ENCODE data around the gene TNPO3.

The TNPO3 gene

GRCh38 chr7:129054438-129055293 lies at the start of gene TNPO3:
TNPO3 (minus strand) TSS chr7:129055111; CDS start chr7:129054770, 341 bp downstream.
- DNase-seq (ENCODE audit: low read depth) = peak; percentile 85

- no peak for DNase-seq (ENCODE audit: low read depth)
Observed at GRCh38 chr7:129103561-129104324, 48.8 kb upstream of the TNPO3 start.

- DNase-seq (ENCODE audit: low read depth) = no peak
Observed at GRCh38 chr7:129101746-129102145, 46.8 kb upstream of the TNPO3 start.

GRCh38 chr7:129100827-129101166 lies 45.9 kb upstream of the TNPO3 start:
- DNase-seq (ENCODE audit: low read depth) = no peak

GRCh38 chr7:129098409-129099084 lies 43.6 kb upstream of the TNPO3 start:
- DNase-seq (ENCODE audit: low read depth) = no peak

GRCh38 chr7:129095258-129095657 lies 40.3 kb upstream of the TNPO3 start:
- peak; percentile 1 for DNase-seq (ENCODE audit: low read depth)

GRCh38 chr7:129094501-129094900 lies 39.6 kb upstream of the TNPO3 start:
- DNase-seq (ENCODE audit: low read depth) = no peak

GRCh38 chr7:129093867-129094456 lies 39.1 kb upstream of the TNPO3 start:
- DNase-seq (ENCODE audit: low read depth) = no peak

- DNase-seq (ENCODE audit: low read depth) = peak; percentile 73
Observed at GRCh38 chr7:129091484-129092002, 36.6 kb upstream of the TNPO3 start.

- DNase-seq (ENCODE audit: low read depth) = no peak
Observed at GRCh38 chr7:129090300-129090907, 35.5 kb upstream of the TNPO3 start.

GRCh38 chr7:129089521-129090212 lies 34.8 kb upstream of the TNPO3 start:
- DNase-seq (ENCODE audit: low read depth) = no peak

GRCh38 chr7:129084801-129085551 lies 30.1 kb upstream of the TNPO3 start:
- no peak for DNase-seq (ENCODE audit: low read depth)

GRCh38 chr7:129083525-129083924 lies 28.6 kb upstream of the TNPO3 start:
- DNase-seq (ENCODE audit: low read depth) = no peak

GRCh38 chr7:129078455-129078854 lies 23.5 kb upstream of the TNPO3 start:
- no peak for DNase-seq (ENCODE audit: low read depth)

- DNase-seq (ENCODE audit: low read depth) = no peak
Observed at GRCh38 chr7:129076886-129077285, 22.0 kb upstream of the TNPO3 start.

GRCh38 chr7:129074994-129075393 lies 20.1 kb upstream of the TNPO3 start:
- DNase-seq (ENCODE audit: low read depth) = no peak

- no peak for DNase-seq (ENCODE audit: low read depth)
Observed at GRCh38 chr7:129074361-129074871, 19.5 kb upstream of the TNPO3 start.

GRCh38 chr7:129073738-129074137 lies 18.8 kb upstream of the TNPO3 start:
- no peak for DNase-seq (ENCODE audit: low read depth)

- no peak for DNase-seq (ENCODE audit: low read depth)
Observed at GRCh38 chr7:129073204-129073603, 18.3 kb upstream of the TNPO3 start.

- no peak for DNase-seq (ENCODE audit: low read depth)
Observed at GRCh38 chr7:129072479-129073011, 17.6 kb upstream of the TNPO3 start.
